A673 (cell line): ENCODE measurements around the gene NUDT17.

Source experiments
- CTCF ChIP-seq: fragments of 300-800, 200-600 bp; sonication (generic); conservative IDR thresholded peaks from 2 replicates; pipeline ENCODE4 v1.5.1; 2017; ENCODE audit warnings: low read depth, mild to moderate bottlenecking, antibody characterized with exemption, low read length, moderate library complexity, mixed read lengths
- EZH2 ChIP-seq: fragments of 200-600 bp; sonication (generic); IDR thresholded peaks from 2 replicates; pipeline ENCODE4 v1.6.1; 2017; ENCODE audit warnings: borderline replicate concordance, low read depth, mild to moderate bottlenecking, mixed read lengths, antibody characterized with exemption, low read length; ENCODE audit not compliant: poor library complexity, severe bottlenecking

GRCh38 chr1:145805057-145805456 is 40.4 kb upstream of the NUDT17 start:
- TF ChIP-seq CTCF (no peak), EZH2 (no peak)
